Colonic mucosa (tissue), 4 donors: ENCODE data around the gene ETNK2. TPM values are rescaled to one million over a fixed set of nuclear protein-coding genes. Genes with fewer than 3 reads are reported as not detected.

Source experiments
- DNase-seq: peaks from one replicate; pipeline ENCODE4 v3.0.0-alpha.2; 2020
- H3K27ac ChIP-seq: fragments of 200-600 bp; one replicate; pipeline ENCODE4 v1.8.0; 2021
- H3K27me3 ChIP-seq: fragments of 200-600 bp; one replicate; pipeline ENCODE4 v1.8.0; 2021
- H3K36me3 ChIP-seq: fragments of 200-600 bp; one replicate; pipeline ENCODE4 v1.8.0; 2021
- H3K4me1 ChIP-seq: fragments of 200-600 bp; one replicate; pipeline ENCODE4 v1.8.0; 2021; ENCODE audit warnings: mild to moderate bottlenecking
- H3K4me3 ChIP-seq: fragments of 200-600 bp; one replicate; pipeline ENCODE4 v1.8.0; 2021
- H3K9ac ChIP-seq, 2 donors: one replicate each; pipeline ENCODE4 v1.7.0; 2013; ENCODE audit warnings: control low read depth in 2 of 2, low read depth in 2 of 2, low read length in 2 of 2
- H3K9me3 ChIP-seq: fragments of 200-600 bp; one replicate; pipeline ENCODE4 v1.8.0; 2021
- CTCF ChIP-seq: fragments of 200-600 bp; IDR thresholded peaks from one replicate; pipeline ENCODE4 v1.8.0; 2022; ENCODE audit warnings: antibody characterized with exemption, mild to moderate bottlenecking
- intact Hi-C: fragments of 100-400 bp; cut with DNase I; formaldehyde crosslinking; loops from one replicate; pipeline ENCODE4 v1.14.1; 2022
- total RNA-seq, 2 donors: library from RNA; stranded (reverse); fragmentation: NEBNext Ultra II Directional in 1 of 2; extraction: Animal tissue kit (Norgen Biotek cat#: 25700) in 1 of 2; gene quantifications; one replicate each; pipeline ENCODE4 v1.2.1, GENCODE V29; 2021
- donor health status: healthy.
- donor health status: DM: no; HTN: no; CAD: no.
- donor health status: DM: no; HTN: no; CAD: no.

Gene ETNK2
- total RNA-seq, 2 donors from 2014 or later, result 0.40 to 1.2 TPM

- no peak overlapping the region for H3K27ac ChIP-seq
- H3K9me3 ChIP-seq, result no peaks in the 10 kb centered on the region
- intact Hi-C loops, result no loop called here
- TF ChIP-seq CTCF, result no peak
- H3K4me1 ChIP-seq, result no peaks in the 10 kb centered on the region
- H3K4me3 ChIP-seq, result no peak overlapping the region
- no peaks in the 10 kb centered on the region for H3K36me3 ChIP-seq
- no peak for DNase-seq
- no peak overlapping the region for H3K9ac ChIP-seq
- H3K27me3 ChIP-seq, result no peaks in the 10 kb centered on the region
Measured at GRCh38 chr1:204172404-204173029, 20.7 kb upstream of the ETNK2 start.

DNA sequence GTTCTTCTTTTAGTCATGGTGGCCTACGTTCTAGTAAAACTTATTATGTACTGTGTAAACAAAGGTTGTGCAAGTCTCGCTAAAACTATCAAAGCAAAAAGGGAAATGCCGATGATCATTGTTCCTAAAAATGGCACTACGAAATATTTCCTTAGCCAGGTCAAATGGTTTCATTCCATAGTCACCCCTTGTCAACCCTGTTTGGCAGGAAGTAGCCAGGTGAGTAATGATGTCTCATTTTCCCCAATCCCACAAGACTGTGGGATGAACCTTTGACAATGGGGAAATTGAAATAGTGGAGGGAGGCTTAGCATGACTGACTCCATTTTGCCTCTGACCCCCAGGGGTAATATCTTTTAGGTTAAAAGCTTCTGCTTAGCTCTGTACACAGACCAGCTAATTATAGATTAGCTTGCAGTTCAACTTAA is 19.9 kb upstream of the ETNK2 start:
- no peak overlapping the region for H3K27ac ChIP-seq
- H3K9me3 ChIP-seq, result no peaks in the 10 kb centered on the region
- H3K4me3 ChIP-seq, result no peak overlapping the region
- intact Hi-C loops, result no loop called here
- TF ChIP-seq CTCF, result no peak
- no peaks in the 10 kb centered on the region for H3K36me3 ChIP-seq
- no peaks in the 10 kb centered on the region for H3K4me1 ChIP-seq
- no peaks in the 10 kb centered on the region for H3K27me3 ChIP-seq
- H3K9ac ChIP-seq, result no peak overlapping the region
- DNase-seq, result no peak

DNA sequence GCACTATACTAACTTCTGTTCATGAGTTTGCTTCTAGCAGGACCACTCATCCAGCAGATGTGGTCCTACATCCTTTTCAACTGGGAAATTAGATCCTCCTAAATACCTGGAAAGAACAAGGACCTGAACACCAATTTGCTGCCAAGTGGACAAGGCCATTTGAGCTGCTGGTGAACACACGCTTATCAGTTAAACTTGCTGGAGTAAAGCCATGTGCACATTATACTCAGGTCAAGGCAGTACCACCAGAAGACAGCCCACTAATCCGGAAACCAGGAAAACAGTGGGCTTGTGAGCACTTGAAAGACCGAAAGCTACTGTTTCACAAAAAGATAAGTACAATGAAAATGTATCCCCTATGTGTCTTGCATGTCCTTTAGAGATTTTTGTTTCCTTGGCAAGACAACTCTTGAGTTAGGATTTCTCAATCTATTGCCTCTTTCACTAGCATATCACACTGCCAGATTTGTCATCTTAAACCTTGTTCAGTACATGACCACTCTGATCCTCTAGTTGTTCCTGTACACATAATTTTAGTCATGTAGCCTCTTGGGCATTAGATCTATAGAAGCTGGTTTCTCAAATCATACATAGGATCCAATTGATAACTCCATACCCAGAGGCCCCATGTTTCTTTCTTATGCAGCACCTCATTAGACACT is 18.8 kb upstream of the ETNK2 start:
- H3K36me3 ChIP-seq, result no peaks in the 10 kb centered on the region
- no peak overlapping the region for H3K27ac ChIP-seq
- no peaks in the 10 kb centered on the region for H3K9me3 ChIP-seq
- no peak for DNase-seq
- intact Hi-C loops, result no loop called here
- H3K9ac ChIP-seq, result no peak overlapping the region
- TF ChIP-seq CTCF, result no peak
- no peaks in the 10 kb centered on the region for H3K27me3 ChIP-seq
- no peaks in the 10 kb centered on the region for H3K4me1 ChIP-seq
- H3K4me3 ChIP-seq, result no peak overlapping the region

GRCh38 chr1:204169858-204170257 is 18.0 kb upstream of the ETNK2 start:
- Histone ChIP-seq H3K4me3 (no peak overlapping the region), H3K27ac (no peak overlapping the region), H3K9me3 (no peaks in the 10 kb centered on the region), H3K36me3 (no peaks in the 10 kb centered on the region), H3K9ac (no peak overlapping the region), H3K27me3 (no peaks in the 10 kb centered on the region), H3K4me1 (no peaks in the 10 kb centered on the region)
- TF ChIP-seq CTCF, result no peak
- intact Hi-C loops, result no loop called here
- no peak for DNase-seq

- Histone ChIP-seq H3K27ac (no peak overlapping the region), H3K4me3 (no peak overlapping the region), H3K9me3 (no peaks in the 10 kb centered on the region), H3K27me3 (no peaks in the 10 kb centered on the region), H3K36me3 (no peaks in the 10 kb centered on the region), H3K9ac (no peak overlapping the region), H3K4me1 (no peaks in the 10 kb centered on the region)
- no peak for DNase-seq
- TF ChIP-seq CTCF, result no peak
- intact Hi-C loops, result no loop called here
Measured at GRCh38 chr1:204167730-204168129, 15.9 kb upstream of the ETNK2 start.
